Thymus (tissue), 11 donors: ENCODE data around the gene TLCD3B. TPM values are rescaled to one million over a fixed set of nuclear protein-coding genes. Genes with fewer than 3 reads are reported as not detected.

ENCODE experiments used
- DNase-seq, 9 donors: peaks; one replicate each; pipeline ENCODE4 v3.0.0-alpha.2; 2013; ENCODE audit warnings: low spot score in 9 of 9, low read depth in 6 of 9, missing footprints in 1 of 9
- H3K27ac ChIP-seq, 2 donors: one replicate each; pipeline ENCODE4 v1.5.1; 2013; ENCODE audit warnings: control low read depth in 1 of 2, low read depth in 1 of 2, low read length in 1 of 2, mild to moderate bottlenecking in 1 of 2, moderate library complexity in 1 of 2
- H3K27me3 ChIP-seq, 2 donors: one replicate each; pipeline ENCODE4 v1.5.1; 2013; ENCODE audit warnings: low read length in 1 of 2; ENCODE audit not compliant: control insufficient read depth in 2 of 2, insufficient read depth in 1 of 2
- H3K36me3 ChIP-seq, 2 donors: one replicate each; pipeline ENCODE4 v1.5.1; 2013; ENCODE audit warnings: low read length in 1 of 2, mild to moderate bottlenecking in 1 of 2, moderate library complexity in 1 of 2; ENCODE audit not compliant: control insufficient read depth in 2 of 2, insufficient read depth in 2 of 2
- H3K4me1 ChIP-seq, 2 donors: one replicate each; pipeline ENCODE4 v1.5.1; 2013; ENCODE audit warnings: low read length in 2 of 2; ENCODE audit not compliant: control insufficient read depth in 2 of 2, insufficient read depth in 2 of 2
- H3K4me3 ChIP-seq, 2 donors: one replicate each; pipeline ENCODE4 v1.5.1; 2013; ENCODE audit warnings: low read length in 2 of 2, control low read depth in 1 of 2, mild to moderate bottlenecking in 1 of 2
- H3K9me3 ChIP-seq, 2 donors: one replicate each; pipeline ENCODE4 v1.5.1; 2013; ENCODE audit warnings: low read length in 1 of 2, mild to moderate bottlenecking in 1 of 2; ENCODE audit not compliant: control insufficient read depth in 2 of 2, insufficient read depth in 1 of 2
- WGBS: extraction: QIAGEN DNeasy Blood & Tissue Kit; methylation state at CpG from one replicate; pipeline ENCODE4 v1.1.7; 2013; 5-methylcytosine and 5-hydroxymethylcytosine counted together
- polyA plus RNA-seq: library from polyadenylated mRNA; stranded (reverse); fragments of 200-250 nt; gene quantifications from one replicate; pipeline ENCODE4 v1.2.3, GENCODE V29; 2013
- total RNA-seq: library from RNA; stranded (reverse); fragments of 120-200 nt; gene quantifications from one replicate; pipeline ENCODE4 v1.2.4, GENCODE V29; 2013
- donor health status: healthy.

TLCD3B gene
- total and polyA plus RNA-seq, 2 donors: 0.24 to 0.68 TPM

GRCh38 chr16:29983420-29984136 lies 47.5 kb downstream of the TLCD3B start:
- no peaks in the 10 kb centered on the region for H3K9me3 ChIP-seq
- peaks cover 92 to 100% of the 10 kb centered on the region in 2 donors for H3K36me3 ChIP-seq
- WGBS: 98% methylated on average over 12 of the region's 12 CpGs
- DNase-seq: no peak
- H3K27ac ChIP-seq: no peak overlapping the region
- H3K4me1 ChIP-seq: no peaks in the 10 kb centered on the region
- no peak overlapping the region for H3K4me3 ChIP-seq
- no peaks in the 10 kb centered on the region for H3K27me3 ChIP-seq

- Histone ChIP-seq H3K27me3 (no peaks in the 10 kb centered on the region), H3K27ac (no peak overlapping the region), H3K4me3 (no peak overlapping the region), H3K4me1 (no peaks in the 10 kb centered on the region), H3K9me3 (no peaks in the 10 kb centered on the region), H3K36me3 (peaks cover 92 to 100% of the 10 kb centered on the region in 2 donors)
- WGBS: 96% methylated on average over 24 of the region's 24 CpGs
- DNase-seq: no peak
Observed at GRCh38 chr16:29982560-29983419, 48.3 kb downstream of the TLCD3B start.

GRCh38 chr16:29978564-29979270 lies 52.4 kb downstream of the TLCD3B start:
- no peak for DNase-seq
- Histone ChIP-seq H3K4me3 (no peak overlapping the region), H3K4me1 (peaks cover 22 to 25% of the 10 kb centered on the region in 2 donors), H3K27ac (no peak overlapping the region), H3K36me3 (peaks cover 53 to 64% of the 10 kb centered on the region in 2 donors), H3K27me3 (no peaks in the 10 kb centered on the region), H3K9me3 (no peaks in the 10 kb centered on the region)
- WGBS: 98% methylated on average over 9 of the region's 9 CpGs

- WGBS: 98% methylated on average over 9 of the region's 9 CpGs
- Histone ChIP-seq H3K27me3 (no peaks in the 10 kb centered on the region), H3K4me3 (no peak overlapping the region), H3K27ac (no peak overlapping the region), H3K4me1 (peaks cover 22 to 29% of the 10 kb centered on the region in 2 donors), H3K36me3 (peaks cover 47 to 57% of the 10 kb centered on the region in 2 donors), H3K9me3 (peaks cover 0 to 3% of the 10 kb centered on the region in 2 donors)
- no peak for DNase-seq
Observed at GRCh38 chr16:29978081-29978480, 53.0 kb downstream of the TLCD3B start.

GRCh38 chr16:29977063-29977825 lies 53.8 kb downstream of the TLCD3B start:
- Histone ChIP-seq H3K4me3 (no peak overlapping the region), H3K4me1 (peaks cover 22 to 36% of the 10 kb centered on the region in 2 donors), H3K36me3 (peaks cover 39 to 49% of the 10 kb centered on the region in 2 donors), H3K27ac (no peak overlapping the region), H3K27me3 (no peaks in the 10 kb centered on the region), H3K9me3 (peaks cover 0 to 5% of the 10 kb centered on the region in 2 donors)
- DNase-seq: no peak
- WGBS: 95% methylated on average over 9 of the region's 9 CpGs

- no peaks in the 10 kb centered on the region for H3K27me3 ChIP-seq
- H3K27ac ChIP-seq: peak overlapping the region; percentile 27 to 55
- peaks cover 0 to 5% of the 10 kb centered on the region in 2 donors for H3K9me3 ChIP-seq
- peak overlapping the region; percentile 3 to 5 for H3K4me3 ChIP-seq
- H3K36me3 ChIP-seq: peaks cover 30 to 40% of the 10 kb centered on the region in 2 donors
- peak in 1 of 9 donors; percentile 30 for DNase-seq
- 51% methylated on average over 6 of the region's 6 CpGs for WGBS
- H3K4me1 ChIP-seq: peaks cover 22 to 36% of the 10 kb centered on the region in 2 donors
Observed at GRCh38 chr16:29975811-29976511, 55.1 kb downstream of the TLCD3B start.

GRCh38 chr16:29975134-29975538 lies 55.9 kb downstream of the TLCD3B start:
- Histone ChIP-seq H3K27me3 (no peaks in the 10 kb centered on the region), H3K27ac (peak overlapping the region in 1 of 2 donors; percentile 88), H3K4me1 (peaks cover 22 to 36% of the 10 kb centered on the region in 2 donors), H3K36me3 (peaks cover 26 to 32% of the 10 kb centered on the region in 2 donors), H3K4me3 (peak overlapping the region; percentile 94 to 99), H3K9me3 (peaks cover 0 to 5% of the 10 kb centered on the region in 2 donors)
- 82% methylated on average over 5 of the region's 5 CpGs for WGBS
- no peak for DNase-seq
